Gastroesophageal sphincter (tissue), 3 donors: Measurements from ENCODE around the gene CCDC33.

Experiments used
- CTCF ChIP-seq, 4 experiments: fragments of 200-600 bp in 2 of 4; fragments of 450-650 bp in 2 of 4; sonication (generic) in 1 of 4; IDR thresholded peaks; one replicate each; pipeline ENCODE4 v1.5.1; 2017 to 2019; ENCODE audit warnings: antibody characterized with exemption in 4 of 4, mild to moderate bottlenecking in 2 of 4, moderate library complexity in 2 of 4
- EP300 ChIP-seq: sonication (generic); formaldehyde crosslinking; IDR thresholded peaks from one replicate; pipeline ENCODE4 v1.6.1; 2017; ENCODE audit warnings: antibody characterized with exemption, mild to moderate bottlenecking
- POLR2A ChIP-seq, 2 donors: fragments of 450-650 bp; IDR thresholded peaks; one replicate each; pipeline ENCODE4 v1.6.1; 2017; ENCODE audit warnings: antibody characterized with exemption in 2 of 2, mild to moderate bottlenecking in 2 of 2, moderate library complexity in 1 of 2
- POLR2AphosphoS5 ChIP-seq: sonication (generic); formaldehyde crosslinking; IDR thresholded peaks from one replicate; pipeline ENCODE4 v1.6.1; 2017; ENCODE audit warnings: antibody characterized with exemption

- TF ChIP-seq CTCF (IDR thresholded peaks at IDR 0.05): no peak
- no peak for TF ChIP-seq POLR2A (IDR thresholded peaks at IDR 0.05)
- no peak for TF ChIP-seq POLR2AphosphoS5
- no peak for TF ChIP-seq EP300
Measured at GRCh38 chr15:74345051-74345450, 108.9 kb downstream of the CCDC33 start.
